GM19193 (cell line): Measurements from ENCODE around the gene SETBP1.

Experiments
- POLR2A ChIP-seq: IDR thresholded peaks from 4 replicates; pipeline ENCODE4 v1.6.1; 2011; ENCODE audit not compliant: insufficient read depth, insufficient read length; ENCODE audit errors: extremely low read depth

SETBP1 gene

GRCh38 chr18:44790860-44791259 is 110.2 kb downstream of the SETBP1 start:
- no peak for TF ChIP-seq POLR2A

GRCh38 chr18:44791520-44791919 is 110.8 kb downstream of the SETBP1 start:
- no peak for TF ChIP-seq POLR2A

- TF ChIP-seq POLR2A, result no peak
Observed at GRCh38 chr18:44792456-44793061, 111.9 kb downstream of the SETBP1 start.

DNA sequence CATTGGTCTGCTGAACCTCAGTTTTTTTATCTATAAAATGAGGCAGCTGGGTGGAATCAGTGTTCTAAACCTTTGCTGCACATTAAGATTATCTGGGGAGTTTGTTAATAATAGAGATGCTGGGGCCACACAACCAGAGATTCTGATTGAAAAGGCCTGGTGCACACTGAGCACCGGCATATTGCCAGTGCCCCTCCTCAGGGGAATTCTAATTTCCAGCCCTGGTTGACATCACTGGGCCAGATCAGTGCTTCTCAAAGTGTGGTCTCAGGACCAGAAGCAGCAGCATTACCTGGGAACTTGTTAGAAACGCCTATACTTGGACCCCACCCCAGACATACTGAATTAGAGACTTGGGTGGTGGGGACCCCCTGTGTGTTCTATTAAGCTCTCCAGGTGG is 112.5 kb downstream of the SETBP1 start:
- TF ChIP-seq POLR2A, result no peak

- no peak for TF ChIP-seq POLR2A
Observed at GRCh38 chr18:44793685-44794084, 113.0 kb downstream of the SETBP1 start.

GRCh38 chr18:44795241-44795640 is 114.6 kb downstream of the SETBP1 start:
- no peak for TF ChIP-seq POLR2A

- no peak for TF ChIP-seq POLR2A
Observed at GRCh38 chr18:44796429-44797428, 116.0 kb downstream of the SETBP1 start.

GRCh38 chr18:44798433-44799048 is 117.9 kb downstream of the SETBP1 start:
- TF ChIP-seq POLR2A, result no peak

GRCh38 chr18:44799382-44799906 is 118.8 kb downstream of the SETBP1 start:
- TF ChIP-seq POLR2A, result no peak

- no peak for TF ChIP-seq POLR2A
Observed at GRCh38 chr18:44799907-44800421, 119.3 kb downstream of the SETBP1 start.

DNA sequence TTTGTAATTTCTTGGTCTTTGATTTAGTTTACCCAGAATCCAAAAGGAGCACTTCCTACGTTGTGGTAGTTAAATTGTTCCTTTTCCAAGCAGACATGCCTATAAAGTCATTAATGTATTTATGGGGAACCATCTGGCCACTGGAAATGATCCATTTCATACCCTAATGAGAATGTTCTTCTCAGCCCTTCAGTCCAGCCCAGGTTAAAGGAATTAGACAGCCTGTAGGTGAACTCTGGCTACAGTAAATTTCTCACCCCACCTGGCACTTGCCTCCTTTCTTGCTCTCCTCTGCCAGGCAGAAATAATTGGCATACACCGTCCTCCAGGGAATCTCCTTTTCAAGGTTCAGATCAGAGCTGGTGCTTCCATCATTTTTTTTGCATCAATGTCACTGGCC is 121.1 kb downstream of the SETBP1 start:
- TF ChIP-seq POLR2A, result no peak

DNA sequence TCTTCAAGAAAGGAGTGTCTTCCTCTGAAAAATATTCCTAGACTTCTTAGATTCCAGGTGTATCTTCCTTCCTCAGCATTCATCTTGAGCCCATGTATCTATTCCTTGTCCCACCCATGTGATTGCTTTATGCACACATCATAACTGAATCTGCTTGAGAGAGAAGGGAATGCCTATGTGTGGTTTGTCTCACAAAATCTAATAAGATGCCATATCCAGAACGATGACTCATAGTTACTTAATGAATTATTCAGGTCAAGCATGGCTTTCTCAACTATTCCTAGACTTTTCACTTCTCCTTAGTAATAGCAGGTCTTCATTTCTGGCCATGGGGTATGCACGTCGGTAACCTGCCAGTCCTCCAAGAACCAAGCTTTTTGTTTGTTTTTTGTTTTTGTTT is 121.8 kb downstream of the SETBP1 start:
- no peak for TF ChIP-seq POLR2A

DNA sequence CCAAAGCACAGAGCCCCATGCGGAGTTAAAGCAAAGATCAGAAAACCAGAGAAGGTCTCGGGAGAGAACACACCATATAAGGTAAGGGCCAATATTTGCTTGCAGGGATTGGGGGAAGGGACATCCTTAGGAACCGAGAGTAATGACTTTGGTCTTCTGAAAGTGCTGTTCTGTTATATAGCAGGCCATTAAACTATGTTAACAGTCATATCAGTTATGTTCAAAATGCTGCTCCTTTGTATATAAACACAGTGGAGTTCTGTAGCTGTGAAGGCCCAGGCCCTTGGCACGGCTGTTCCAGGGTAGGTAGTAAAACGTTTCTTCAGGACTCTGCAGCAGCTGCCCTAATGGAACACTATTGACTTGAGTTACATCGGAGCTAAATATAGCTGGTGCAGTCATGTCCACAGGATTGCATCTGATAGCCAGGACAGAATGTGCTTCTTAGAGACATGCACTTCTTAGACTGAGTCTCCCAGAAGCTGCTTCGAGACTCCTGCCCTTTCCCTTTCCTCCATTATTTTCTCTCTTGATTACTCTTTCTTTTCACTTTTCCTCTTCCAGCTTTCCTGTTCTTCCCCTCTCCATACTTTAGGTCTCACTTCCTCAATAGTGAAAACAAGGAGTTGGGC is 122.4 kb downstream of the SETBP1 start:
- no peak for TF ChIP-seq POLR2A

DNA sequence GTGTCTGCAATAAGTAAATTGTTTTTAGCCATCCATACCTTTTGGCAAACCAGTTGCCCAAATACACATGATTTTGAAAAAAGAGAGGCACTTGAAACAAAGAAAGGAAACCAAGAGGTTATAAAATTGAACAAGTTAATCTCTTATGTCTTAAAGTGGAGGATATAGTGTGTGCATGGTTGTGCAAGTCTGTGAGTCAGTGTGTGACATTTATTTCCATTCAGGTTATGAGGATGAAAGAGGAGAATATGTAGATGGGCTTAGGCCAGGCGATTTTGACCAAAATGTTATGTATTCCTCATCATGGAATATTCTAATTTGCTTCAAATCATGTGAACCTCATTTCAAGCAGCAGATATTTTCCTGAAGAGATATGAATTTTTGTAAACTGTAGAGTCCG is 123.3 kb downstream of the SETBP1 start:
- TF ChIP-seq POLR2A, result no peak

DNA sequence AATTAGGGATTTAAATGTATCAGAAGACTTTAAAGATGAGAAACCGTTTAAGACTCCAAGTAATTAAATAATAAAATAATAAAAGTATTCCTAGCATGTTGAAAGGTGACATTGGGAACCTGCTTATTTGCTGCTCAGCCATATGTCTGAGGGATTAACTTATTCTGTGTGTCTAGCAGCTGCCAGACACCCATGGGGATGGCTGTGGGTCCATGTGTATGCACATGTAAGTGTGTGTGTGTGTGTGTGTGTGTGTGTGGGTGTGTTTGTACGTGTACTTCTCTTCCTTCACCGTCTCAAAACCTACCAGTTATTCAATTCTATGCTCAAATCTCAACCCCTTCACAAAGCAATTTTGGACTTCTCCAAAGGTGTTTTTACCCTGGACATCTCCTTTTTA is 124.5 kb downstream of the SETBP1 start:
- no peak for TF ChIP-seq POLR2A

DNA sequence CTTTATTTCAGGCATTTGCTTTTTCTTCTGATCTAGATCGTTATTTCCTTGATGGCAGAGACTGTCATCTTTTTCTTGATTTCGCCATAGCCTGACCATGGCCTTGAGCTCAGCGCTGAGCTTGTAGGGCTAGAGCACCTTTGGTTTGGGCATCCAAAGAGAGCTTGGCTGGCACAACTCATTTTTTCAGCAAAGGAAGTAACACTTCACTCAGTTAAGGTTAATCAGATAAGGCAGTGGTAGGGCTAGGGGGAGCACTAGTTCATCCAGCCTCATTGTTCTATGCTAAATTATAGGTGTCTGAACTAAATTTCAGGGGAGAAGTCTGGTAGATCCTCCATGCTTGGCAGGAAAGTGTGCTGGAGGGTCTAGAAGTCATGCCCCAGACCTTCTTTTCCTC is 125.0 kb downstream of the SETBP1 start:
- TF ChIP-seq POLR2A, result no peak

DNA sequence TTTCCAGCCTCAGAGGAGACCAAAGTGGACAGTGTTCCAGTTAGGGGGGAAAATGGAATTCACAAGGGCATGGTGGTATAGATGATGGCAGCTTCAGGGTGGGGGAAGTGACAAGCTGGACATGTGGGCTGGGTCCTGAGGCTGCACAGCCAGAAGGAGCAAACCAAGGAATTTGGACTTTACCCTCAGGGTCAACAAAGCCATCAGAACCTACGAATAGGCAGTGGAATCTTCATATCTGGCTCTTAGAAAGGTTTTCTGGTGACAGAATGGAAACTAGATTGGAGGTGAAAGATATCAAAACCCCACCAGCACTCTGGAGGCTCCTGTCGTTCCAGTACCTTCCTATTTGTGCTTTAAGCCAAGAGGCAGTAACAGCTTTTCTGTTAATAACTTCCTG is 127.1 kb downstream of the SETBP1 start:
- no peak for TF ChIP-seq POLR2A
